Stimulated activated CD4-positive, alpha-beta T cell treated with anti-CD3 and anti-CD28 coated beads, Interleukin-1b, Interleukin-23, amount 100 ng/mL, for 48 hours (primary cell): ENCODE measurements around the gene FKBP5.
"Not testable (repeated sequence)": the region's sequence is repeated elsewhere in the genome, so short reads cannot be mapped to it uniquely, and the experiment has no call there.

Experiments
- DNase-seq: peaks from one replicate; pipeline ENCODE4 v3.0.0-alpha.2; 2020

FKBP5 gene

GRCh38 chr6:35605600-35605999 is 83.1 kb downstream of the FKBP5 start:
- no peak for DNase-seq

GRCh38 chr6:35603326-35604202 is 85.2 kb downstream of the FKBP5 start:
- DNase-seq, result no peak

- DNase-seq, result no peak
Measured at GRCh38 chr6:35602133-35602946, 86.4 kb downstream of the FKBP5 start.

GRCh38 chr6:35601331-35602132 is 87.2 kb downstream of the FKBP5 start:
- DNase-seq, result peak; percentile 57

GRCh38 chr6:35600659-35601125 is 88.0 kb downstream of the FKBP5 start:
- DNase-seq, result no peak

- DNase-seq, result peak; percentile 25
Measured at GRCh38 chr6:35599761-35600658, 88.7 kb downstream of the FKBP5 start.

- not testable (repeated sequence) for DNase-seq
Measured at GRCh38 chr6:35598621-35599020, 90.1 kb downstream of the FKBP5 start.

- no peak for DNase-seq
Measured at GRCh38 chr6:35596448-35597442, 92.0 kb downstream of the FKBP5 start.

- no peak for DNase-seq
Measured at GRCh38 chr6:35594503-35595186, 94.1 kb downstream of the FKBP5 start.

- no peak for DNase-seq
Measured at GRCh38 chr6:35592178-35592577, 96.5 kb downstream of the FKBP5 start.

GRCh38 chr6:35590622-35591066 is 98.1 kb downstream of the FKBP5 start:
- DNase-seq, result no peak

- no peak for DNase-seq
Measured at GRCh38 chr6:35589904-35590303, 98.8 kb downstream of the FKBP5 start.

- DNase-seq, result no peak
Measured at GRCh38 chr6:35589201-35589739, 99.4 kb downstream of the FKBP5 start.

GRCh38 chr6:35587167-35587566 is 101.5 kb downstream of the FKBP5 start:
- DNase-seq, result no peak

- DNase-seq, result no peak
Measured at GRCh38 chr6:35586542-35586941, 102.2 kb downstream of the FKBP5 start.

- no peak for DNase-seq
Measured at GRCh38 chr6:35585658-35586057, 103.1 kb downstream of the FKBP5 start.

- peak; percentile 57 for DNase-seq
Measured at GRCh38 chr6:35583893-35584688, 104.6 kb downstream of the FKBP5 start.

GRCh38 chr6:35582315-35582714 is 106.4 kb downstream of the FKBP5 start:
- DNase-seq, result no peak

GRCh38 chr6:35581633-35582032 is 107.1 kb downstream of the FKBP5 start:
- DNase-seq, result no peak
